ENCODE measurements around the gene LCMT1.

The LCMT1 gene

DNA sequence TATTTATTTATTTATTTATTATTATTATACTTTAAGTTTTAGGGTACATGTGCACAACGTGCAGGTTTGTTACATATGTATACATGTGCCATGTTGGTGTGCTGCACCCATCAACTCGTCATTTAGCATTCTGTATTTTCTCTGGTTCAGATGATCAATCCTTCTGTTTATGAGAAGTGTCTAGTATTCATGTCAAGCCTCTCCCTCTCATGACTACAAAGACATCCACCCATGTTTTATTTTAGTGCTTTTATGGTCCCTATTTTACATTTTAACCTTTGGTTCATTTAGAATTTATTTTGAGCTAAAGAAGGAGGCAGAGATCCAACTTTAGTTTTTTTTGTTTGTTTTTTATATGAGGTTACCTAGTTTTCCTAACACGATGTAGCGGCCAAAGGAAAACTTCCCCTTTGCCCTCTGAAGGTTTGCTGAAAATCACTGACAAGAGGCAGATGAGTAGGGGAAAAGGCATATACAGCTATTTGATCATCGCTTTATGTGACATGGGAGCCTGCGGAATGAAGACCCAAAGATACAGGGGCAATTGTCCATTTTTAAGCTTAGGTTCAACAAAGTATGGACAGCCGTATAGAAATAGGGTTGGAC, 82.8 kb downstream of the LCMT1 start:
- no peak for DNase-seq

DNA sequence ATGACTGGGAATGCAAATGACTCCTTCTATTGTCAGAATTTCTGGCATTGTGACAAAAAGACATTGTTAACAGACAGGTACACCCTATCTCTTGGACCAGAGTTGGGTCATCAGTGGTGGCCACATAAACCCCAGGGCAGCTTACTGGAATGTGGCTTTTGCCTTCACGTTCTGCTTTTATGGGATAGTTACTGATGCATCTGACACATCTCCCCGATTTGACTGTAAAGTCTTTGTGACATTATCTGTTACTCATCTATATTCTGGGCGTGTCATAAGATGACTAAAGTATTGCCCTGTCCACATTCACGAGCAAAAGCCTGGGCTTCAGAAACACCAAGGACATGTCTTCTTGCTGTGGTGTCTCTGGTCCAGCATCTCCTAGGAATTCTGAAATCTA, 86.5 kb downstream of the LCMT1 start:
- no peak for DNase-seq

DNA sequence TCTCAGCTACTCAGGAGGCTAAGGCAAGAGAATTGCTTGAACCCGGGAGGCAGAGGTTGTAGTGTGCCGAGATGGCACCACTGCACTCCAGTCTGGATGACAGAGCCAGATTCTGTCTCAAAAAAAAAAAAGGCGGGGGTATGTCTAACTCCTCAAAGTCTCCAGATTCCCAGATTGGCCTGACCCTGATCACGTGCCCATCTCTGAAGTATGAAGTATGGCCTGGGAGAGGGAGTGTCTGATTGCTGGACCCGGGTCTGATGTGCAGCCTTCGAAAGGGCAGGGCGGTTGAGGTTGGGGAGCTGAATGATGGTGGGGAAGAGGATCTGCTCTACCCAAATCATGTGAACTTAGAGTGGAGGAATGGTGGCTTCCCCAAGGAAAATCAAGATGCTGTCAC, 87.9 kb downstream of the LCMT1 start:
- no peak for DNase-seq

DNA sequence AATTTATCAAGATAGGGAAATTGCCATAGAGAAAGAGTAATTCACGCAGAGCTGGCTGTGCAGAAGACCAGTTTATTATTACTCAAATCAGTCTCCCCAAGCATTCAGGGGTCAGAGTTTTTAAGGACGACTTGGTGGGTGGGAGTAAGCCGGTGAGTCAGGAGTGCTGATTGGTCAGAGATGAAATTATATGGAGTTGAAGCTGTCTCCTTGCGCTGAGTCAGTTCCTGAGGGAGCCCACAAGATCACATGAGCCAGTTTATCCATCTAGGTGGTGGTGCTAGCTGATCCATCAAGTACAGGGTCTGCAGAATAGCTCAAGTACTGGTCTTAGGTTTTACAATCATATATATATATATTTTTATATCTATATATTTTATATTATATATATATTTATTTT, 99.2 kb downstream of the LCMT1 start:
- no peak for DNase-seq

DNA sequence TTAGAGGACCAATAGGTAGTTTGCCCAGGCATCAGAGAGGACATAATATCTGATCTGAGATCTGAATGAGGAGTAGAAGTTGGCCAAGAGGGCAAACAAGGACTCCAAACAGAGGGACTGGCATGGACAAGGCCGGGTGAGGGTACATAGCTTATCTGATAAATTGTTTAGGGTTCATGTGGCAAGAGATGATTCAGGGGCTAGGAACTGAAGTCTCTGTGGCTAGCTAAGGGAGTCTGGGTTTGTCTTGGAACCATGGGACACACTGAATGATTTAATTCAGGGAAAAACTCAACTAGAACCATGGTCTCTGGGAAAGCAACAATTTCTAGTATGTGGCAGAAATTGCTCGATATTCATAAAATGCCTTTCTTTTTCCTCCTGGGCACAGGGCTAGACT, 101.1 kb downstream of the LCMT1 start:
- no peak for DNase-seq

DNA sequence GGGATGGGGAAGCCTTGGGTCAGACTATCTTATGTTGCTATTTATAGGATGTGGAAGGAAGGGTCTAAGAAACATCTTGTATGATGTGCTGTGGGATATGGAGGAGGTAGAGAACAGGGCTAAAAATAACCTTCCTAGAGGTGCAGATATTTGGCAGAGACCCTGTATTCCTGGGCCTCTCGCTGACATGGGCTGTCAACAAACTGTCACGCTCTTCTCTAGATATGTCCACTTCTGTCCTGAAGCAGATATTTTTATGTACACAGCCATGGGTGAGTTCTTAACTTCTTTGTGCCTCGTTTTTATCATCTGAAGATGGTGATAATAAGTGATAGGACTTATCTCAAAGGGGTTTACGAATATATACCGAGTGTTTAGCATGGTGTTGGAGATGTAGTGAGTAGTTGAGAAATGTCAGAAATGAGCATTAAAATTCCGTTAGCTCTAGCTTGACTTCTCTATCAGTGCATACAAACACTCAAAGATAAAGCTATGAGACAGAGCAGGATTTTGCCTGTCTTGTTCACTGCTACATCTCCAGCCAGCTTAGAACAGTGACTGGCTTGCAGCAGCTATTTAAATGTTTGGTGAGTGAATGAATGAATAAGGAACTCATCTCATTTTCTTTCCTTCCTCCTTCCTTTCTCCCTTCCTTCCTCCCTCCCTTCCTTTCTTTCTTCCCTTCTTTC, 102.3 kb downstream of the LCMT1 start:
- no peak for DNase-seq

DNA sequence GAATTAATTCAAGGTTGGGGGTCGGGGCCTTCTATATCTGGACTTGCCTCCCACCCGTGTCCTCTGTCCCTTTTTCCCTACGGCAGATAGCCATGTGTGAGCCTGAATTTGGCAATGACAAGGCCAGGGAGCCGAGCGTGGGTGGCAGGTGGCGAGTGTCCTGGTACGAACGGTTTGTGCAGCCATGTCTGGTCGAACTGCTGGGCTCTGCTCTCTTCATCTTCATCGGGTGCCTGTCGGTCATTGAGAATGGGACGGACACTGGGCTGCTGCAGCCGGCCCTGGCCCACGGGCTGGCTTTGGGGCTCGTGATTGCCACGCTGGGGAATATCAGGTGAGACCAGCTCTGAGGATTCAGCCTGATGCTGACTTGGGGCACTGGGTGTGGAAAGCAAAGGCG, 105.6 kb downstream of the LCMT1 start:
- no peak for DNase-seq

DNA sequence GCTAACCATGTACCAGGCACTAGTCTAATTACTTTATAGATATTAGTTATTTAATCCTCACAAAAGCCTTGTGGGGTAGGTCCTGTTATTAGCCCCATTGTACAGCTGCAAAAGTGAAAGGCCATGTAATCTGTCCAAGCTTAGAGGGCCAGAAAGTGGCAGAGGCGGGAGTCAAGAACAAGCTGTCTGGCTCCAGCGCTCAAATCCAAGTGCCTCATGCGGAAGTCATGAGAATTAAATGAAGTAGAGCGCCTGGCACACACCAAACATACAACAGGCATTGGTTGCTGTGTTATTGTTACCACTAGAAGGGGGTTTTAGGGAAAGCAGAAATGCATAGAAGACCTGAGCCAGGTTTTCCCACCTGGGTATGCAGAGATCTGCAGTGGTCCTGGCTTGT, 106.4 kb downstream of the LCMT1 start:
- DNase-seq, result no peak

DNA sequence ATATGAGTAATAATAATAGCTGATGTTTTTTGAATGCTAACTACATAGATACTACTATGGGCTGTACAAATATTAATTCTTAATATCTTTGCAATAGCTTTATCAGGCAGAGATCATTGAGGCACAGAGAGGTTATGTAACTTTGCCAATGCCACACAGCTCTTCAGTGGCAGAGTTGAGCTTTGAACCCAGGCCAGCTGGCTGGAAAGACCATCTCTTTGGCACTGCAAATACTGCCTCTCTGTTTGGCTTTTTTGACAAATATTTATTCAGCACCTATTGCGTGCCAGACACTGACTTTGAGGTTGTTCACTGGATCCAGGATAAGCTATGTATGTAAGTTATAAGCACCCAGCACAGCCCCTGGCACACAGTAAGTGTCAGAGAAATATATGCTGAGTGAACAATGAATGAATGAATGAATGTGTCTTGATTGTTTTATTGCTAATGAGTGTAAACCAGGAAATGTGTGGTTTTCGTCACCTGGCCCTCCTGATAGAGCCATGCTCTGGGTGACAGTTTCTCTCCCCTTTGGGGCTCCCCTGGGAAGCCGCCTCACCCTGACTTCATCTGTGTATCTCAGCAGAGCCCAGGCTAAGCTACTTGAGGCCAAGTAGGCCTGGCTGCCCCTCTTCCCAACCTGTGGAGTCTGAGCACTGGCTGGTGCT, 107.7 kb downstream of the LCMT1 start:
- no peak for DNase-seq

DNA sequence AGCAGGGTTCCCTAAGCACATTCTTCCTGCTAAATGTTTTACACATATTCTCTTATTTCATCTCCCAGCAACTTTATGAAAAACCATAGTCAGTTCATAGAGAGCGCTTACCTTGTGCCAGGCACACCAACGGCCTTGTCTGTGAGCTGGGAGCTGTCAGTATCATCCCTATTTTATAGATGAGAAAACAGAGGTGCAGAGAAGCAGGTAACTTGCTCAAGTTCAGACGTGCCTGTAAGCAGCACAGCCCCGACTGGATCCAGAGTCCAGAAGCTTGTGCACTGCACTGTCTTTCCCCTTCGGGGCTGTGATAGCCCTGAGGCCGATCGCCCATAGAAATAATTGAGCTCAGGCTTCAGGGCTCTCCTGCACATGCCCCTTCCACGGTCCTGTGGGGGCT, 111.4 kb downstream of the LCMT1 start:
- no peak for DNase-seq

DNA sequence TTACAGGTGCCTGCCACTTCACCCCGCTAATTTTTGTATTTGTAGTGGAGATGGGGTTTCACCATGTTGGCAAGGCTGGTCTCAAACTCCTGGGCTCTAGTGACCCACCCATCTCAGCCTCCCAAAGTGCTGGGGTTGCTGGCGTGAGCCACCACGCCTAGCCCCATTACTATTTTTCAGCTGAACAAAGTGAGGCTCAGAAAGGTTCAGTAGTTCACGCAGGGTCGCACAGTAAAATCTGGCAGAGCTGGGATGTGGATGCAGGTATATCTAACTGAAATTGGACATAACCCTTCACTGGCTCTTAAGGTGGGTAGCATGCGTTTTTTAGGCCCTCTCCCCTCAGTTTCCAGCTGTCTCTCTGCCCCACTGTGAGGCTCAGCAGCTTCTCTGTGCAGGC, 112.4 kb downstream of the LCMT1 start:
- no peak for DNase-seq

DNA sequence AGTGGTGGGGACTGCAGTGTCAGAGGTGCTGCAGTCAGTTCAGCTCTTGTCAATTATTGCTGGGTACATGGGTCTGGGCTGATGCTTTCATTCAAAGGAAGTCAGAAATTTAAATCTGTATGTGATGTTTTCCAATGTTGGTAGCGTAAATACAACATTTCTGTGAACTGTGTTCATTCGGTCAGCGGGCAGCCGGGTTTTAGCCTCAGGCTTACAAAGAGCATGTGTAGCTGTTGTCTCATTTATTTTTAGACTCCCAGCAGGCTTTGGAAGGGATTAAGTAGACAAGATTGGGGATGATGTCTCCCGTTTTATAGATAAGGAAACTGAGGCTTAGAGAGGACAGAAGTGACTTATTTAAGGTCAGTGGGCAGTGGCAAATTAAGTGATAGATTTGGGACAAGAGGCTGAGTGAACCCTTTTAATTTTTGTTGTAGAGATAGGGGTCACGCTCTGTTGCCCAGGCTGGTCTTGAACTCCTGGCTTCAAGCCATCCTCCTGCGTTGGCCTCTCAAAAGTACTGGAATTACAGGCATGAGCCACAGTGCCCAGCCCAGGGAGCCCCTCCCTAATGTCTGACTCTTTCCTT, 113.3 kb downstream of the LCMT1 start:
- no peak for DNase-seq
